ENCODE data around the gene ERC1.

DNA sequence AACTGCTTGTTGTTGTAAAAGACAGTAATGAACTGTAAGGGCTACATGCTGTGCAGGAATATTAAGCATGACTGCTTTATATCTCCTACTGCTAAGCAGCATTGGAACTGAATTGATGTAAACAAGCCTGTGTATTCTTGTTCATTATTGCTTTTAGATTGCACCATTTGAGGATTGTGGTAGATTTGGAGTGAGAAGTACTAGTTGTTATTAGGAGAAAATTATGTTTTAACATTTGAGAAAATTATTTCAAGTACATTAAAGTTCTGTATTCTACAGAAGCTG is 212.7 kb downstream of the ERC1 start:
- TF ChIP-seq POLR2A (IDR thresholded peaks at IDR 0.05) (no peak), CTCF (IDR thresholded peaks at IDR 0.05) (no peak), POLR2AphosphoS5 (IDR thresholded peaks at IDR 0.05) (no peak), EP300 (IDR thresholded peaks at IDR 0.05) (no peak)
